Tongue (tissue), 2 donors: Measurements from ENCODE around the gene PTPN2. TPM values are rescaled to one million over a fixed set of nuclear protein-coding genes. Genes with fewer than 3 reads are reported as not detected.
"Not testable (repeated sequence)": the region's sequence is repeated elsewhere in the genome, so short reads cannot be mapped to it uniquely, and the experiment has no call there.

Experiments used
- DNase-seq: peaks from one replicate; pipeline ENCODE4 v3.0.0-alpha.2; 2015
- total RNA-seq: library from RNA; depleted of rRNA; stranded (reverse); fragments of >200 nt; gene quantifications from one replicate; pipeline ENCODE4 v1.2.3, GENCODE V29; 2014

PTPN2 gene
- total RNA-seq, 1 donor from 2014 or later, result 27.9 TPM

- DNase-seq, result no peak
These were observed 7.5 kb upstream of the PTPN2 start for GRCh38 chr18:12891561-12891960.

- no peak for DNase-seq
These were observed 6.9 kb upstream of the PTPN2 start for GRCh38 chr18:12890964-12891363.

GRCh38 chr18:12886498-12887126 is 2.6 kb upstream of the PTPN2 start:
- DNase-seq, result no peak

- DNase-seq, result no peak
These were observed 1.5 kb upstream of the PTPN2 start for GRCh38 chr18:12885500-12885899.

GRCh38 chr18:12884406-12885323 is 628 bp upstream of the PTPN2 start:
- no peak for DNase-seq

GRCh38 chr18:12883372-12883683 is 709 bp downstream of the PTPN2 start:
- DNase-seq, result no peak

- peak; percentile 74 for DNase-seq
These were observed 1.3 kb downstream of the PTPN2 start for GRCh38 chr18:12882453-12883371.

- no peak for DNase-seq
These were observed 3.5 kb downstream of the PTPN2 start for GRCh38 chr18:12880541-12880910.

- DNase-seq, result no peak
These were observed 4.0 kb downstream of the PTPN2 start for GRCh38 chr18:12879840-12880540.

- DNase-seq, result not testable (repeated sequence)
These were observed 9.0 kb downstream of the PTPN2 start for GRCh38 chr18:12874992-12875391.

- DNase-seq, result not testable (repeated sequence)
These were observed 10.0 kb downstream of the PTPN2 start for GRCh38 chr18:12873961-12874567.

- no peak for DNase-seq
These were observed 11.6 kb downstream of the PTPN2 start for GRCh38 chr18:12872408-12872807.

GRCh38 chr18:12868576-12868975 is 15.5 kb downstream of the PTPN2 start:
- no peak for DNase-seq

GRCh38 chr18:12867441-12868123 is 16.5 kb downstream of the PTPN2 start:
- no peak for DNase-seq

- no peak for DNase-seq
These were observed 20.3 kb downstream of the PTPN2 start for GRCh38 chr18:12863687-12864216.

- DNase-seq, result no peak
These were observed 21.1 kb downstream of the PTPN2 start for GRCh38 chr18:12862874-12863482.

GRCh38 chr18:12862467-12862866 is 21.6 kb downstream of the PTPN2 start:
- no peak for DNase-seq

GRCh38 chr18:12861637-12862036 is 22.4 kb downstream of the PTPN2 start:
- no peak for DNase-seq

GRCh38 chr18:12860530-12860929 is 23.5 kb downstream of the PTPN2 start:
- DNase-seq, result no peak

GRCh38 chr18:12858991-12859390 is 25.0 kb downstream of the PTPN2 start:
- no peak for DNase-seq
